Ovary (tissue), 9 donors: ENCODE measurements around the gene MARS1. TPM values are rescaled to one million over a fixed set of nuclear protein-coding genes. Genes with fewer than 3 reads are reported as not detected.

ENCODE experiments used
- DNase-seq, 5 donors: peaks; one replicate each; pipeline ENCODE4 v3.0.0-alpha.2; 2019 to 2020
- H3K27ac ChIP-seq, 2 donors: fragments of 200-600 bp; one replicate each; pipeline versions ENCODE4 v1.5.1 to v1.8.0; 2019 to 2022
- H3K27me3 ChIP-seq: fragments of 200-600 bp; one replicate; pipeline ENCODE4 v1.8.0; 2022
- H3K36me3 ChIP-seq: fragments of 200-600 bp; sonication (generic); one replicate; pipeline ENCODE4 v1.5.1; 2019
- H3K4me1 ChIP-seq: one replicate; pipeline ENCODE4 v1.8.1; 2013; ENCODE audit warnings: mild to moderate bottlenecking, moderate library complexity; ENCODE audit not compliant: insufficient read depth
- H3K4me3 ChIP-seq: fragments of 200-600 bp; sonication (generic); one replicate; pipeline ENCODE4 v1.5.1; 2017
- H3K9me3 ChIP-seq, 2 donors: fragments of 200-600 bp in 1 of 2; sonication (generic) in 1 of 2; one replicate each; pipeline versions ENCODE4 v1.5.1 to v1.8.1; 2013 to 2019; ENCODE audit warnings: mild to moderate bottlenecking in 1 of 2, moderate library complexity in 1 of 2
- CTCF ChIP-seq, 3 donors: fragments of 450-650 bp in 2 of 3; fragments of 200-600 bp in 1 of 3; IDR thresholded peaks; one replicate each; pipeline versions ENCODE4 v1.5.1 to v1.8.0; 2016 to 2022; ENCODE audit warnings: antibody characterized with exemption in 3 of 3, mild to moderate bottlenecking in 1 of 3
- EP300 ChIP-seq: sonication (generic); formaldehyde crosslinking; IDR thresholded peaks from one replicate; pipeline ENCODE4 v1.6.1; 2017; ENCODE audit warnings: antibody characterized with exemption
- POLR2A ChIP-seq: fragments of 450-650 bp; IDR thresholded peaks from one replicate; pipeline ENCODE4 v1.6.1; 2017; ENCODE audit warnings: antibody characterized with exemption, mild to moderate bottlenecking, moderate library complexity
- WGBS, 3 donors: extraction: QIAGEN DNeasy Blood & Tissue Kit in 1 of 3; methylation state at CpG; one replicate each; pipeline versions ENCODE4 v1.1.5 to v1.1.7; 2013 to 2017; 5-methylcytosine and 5-hydroxymethylcytosine counted together
- intact Hi-C, 4 donors: fragments of 100-400 bp; cut with DNase I; formaldehyde crosslinking; loops; one replicate each; pipeline versions ENCODE4 v1.11.0 to v1.15.1; 2022 to 2023
- polyA plus RNA-seq, 2 donors: library from polyadenylated mRNA; stranded (reverse); fragments of 200-250 nt in 1 of 2; fragments of 350-450 nt in 1 of 2; fragmentation: Illumina TruSeq in 1 of 2; extraction: RNeasy Lipid Tissue Mini Kit (QIAGEN cat#74804) in 1 of 2; gene quantifications; one replicate each; pipeline ENCODE4 v1.2.3, GENCODE V29; 2013 to 2014
- total RNA-seq, 7 donors: library from RNA; depleted of rRNA in 2 of 7; stranded (reverse); fragments of >200 nt in 2 of 7; fragmentation: NEBNext Ultra II Directional in 3 of 7; extraction: Animal tissue kit (Norgen Biotek cat#: 25700) in 3 of 7; gene quantifications; one replicate each; pipeline versions ENCODE4 v1.1.0 to v1.2.4, GENCODE V29; 2016 to 2023
- donor health status: DM: no; HTN: no; CAD: no; lungs with moderate emphysema.
- donor health status: DM: no; HTN: no; CAD: no.
- donor health status: Bipolar disorder and iron deficiency.
- donor health status: DM: yes; HTN: yes; CAD: no.
- donor health status: DM: no; HTN: no; CAD: no.
- donor health status: DM: yes; HTN: yes; CAD: no.

MARS1 gene
- total and polyA plus RNA-seq, 9 donors, result 21.1 to 479 (median 66.4) TPM

- no peaks in the 10 kb centered on the region for H3K27me3 ChIP-seq
- no peaks in the 10 kb centered on the region for H3K9me3 ChIP-seq
- H3K4me1 ChIP-seq, result no peaks in the 10 kb centered on the region
- no peak overlapping the region for H3K27ac ChIP-seq
- intact Hi-C loops, result no loop called here
- WGBS, 3 donors, result 79 to 87% (median 82%) methylated on average over 5 of the region's 5 CpGs
- DNase-seq, result no peak
- H3K36me3 ChIP-seq, result no peaks in the 10 kb centered on the region
- no peak overlapping the region for H3K4me3 ChIP-seq
- TF ChIP-seq EP300 (no peak), POLR2A (no peak), CTCF (IDR thresholded peaks at IDR 0.05) (no peak)
Observed at GRCh38 chr12:57539134-57539768, 51.4 kb downstream of the MARS1 start.

GRCh38 chr12:57541001-57541400, 53.1 kb downstream of the MARS1 start:
- Histone ChIP-seq H3K36me3 (no peaks in the 10 kb centered on the region), H3K27ac (no peak overlapping the region), H3K4me3 (no peak overlapping the region), H3K27me3 (no peaks in the 10 kb centered on the region), H3K9me3 (no peaks in the 10 kb centered on the region), H3K4me1 (peaks cover 2% of the 10 kb centered on the region)
- TF ChIP-seq CTCF (IDR thresholded peaks at IDR 0.05), result no peak
- intact Hi-C loops, result no loop called here
- no peak for DNase-seq
- WGBS, 3 donors, result 37 to 43% (median 40%) methylated on average over 2 of the region's 2 CpGs

GRCh38 chr12:57541717-57542116, 53.8 kb downstream of the MARS1 start:
- intact Hi-C loops, result no loop called here
- H3K9me3 ChIP-seq, result no peaks in the 10 kb centered on the region
- H3K27me3 ChIP-seq, result no peaks in the 10 kb centered on the region
- H3K4me3 ChIP-seq, result no peak overlapping the region
- DNase-seq, result no peak
- peaks cover 3% of the 10 kb centered on the region for H3K4me1 ChIP-seq
- TF ChIP-seq EP300 (no peak), POLR2A (no peak), CTCF (IDR thresholded peaks at IDR 0.05) (no peak)
- no peaks in the 10 kb centered on the region for H3K36me3 ChIP-seq
- WGBS, 3 donors, result 48 to 69% (median 62%) methylated on average over 2 of the region's 2 CpGs
- H3K27ac ChIP-seq, result no peak overlapping the region

- Histone ChIP-seq H3K4me3 (no peak overlapping the region), H3K27me3 (no peaks in the 10 kb centered on the region), H3K27ac (no peak overlapping the region), H3K9me3 (no peaks in the 10 kb centered on the region), H3K4me1 (peaks cover 3% of the 10 kb centered on the region), H3K36me3 (no peaks in the 10 kb centered on the region)
- intact Hi-C loops, result no loop called here
- no peak for TF ChIP-seq CTCF (IDR thresholded peaks at IDR 0.05)
- TF ChIP-seq POLR2A, result no peak
- TF ChIP-seq EP300, result no peak
- DNase-seq, result no peak
- 94 to 96% (median 96%) methylated on average over 2 of the region's 2 CpGs for WGBS, 3 donors
Observed at GRCh38 chr12:57543581-57543980, 55.7 kb downstream of the MARS1 start.
